MCF 10A (cell line): ENCODE results near the gene IER5L. TPM values are rescaled to one million over a fixed set of nuclear protein-coding genes. Genes with fewer than 3 reads are reported as not detected.

Source experiments
- BruUV-seq: library from RNA; stranded (reverse); fragments of 400-500 nt; replicated peaks from 2 replicates; lab custom pipeline; 2021; lab: Mats Ljungman, UMichigan
- CTCF ChIA-PET: fragments of 300-600 bp; sonication (Branson Sonifier 250); formaldehyde crosslinking; extraction: SDS; loops from one replicate; lab custom pipeline; 2021; ENCODE audit warnings: antibody characterized with exemption, inconsistent platforms; lab: Yijun Ruan, JAX
- POLR2A ChIA-PET: fragments of 300-600, 350-650 bp; sonication (Branson Sonifier 250); formaldehyde crosslinking; extraction: SDS; loops from one replicate; lab custom pipeline; 2020; ENCODE audit warnings: antibody characterized with exemption, inconsistent platforms; lab: Yijun Ruan, JAX
- DNase-seq: peaks from one replicate; pipeline ENCODE4 v3.0.0-alpha.2; 2018; ENCODE audit not compliant: unreplicated experiment
- H3K27ac Mint-ChIP-seq: one replicate; pipeline ENCODE4 v1.8.0; 2022; ENCODE audit warnings: mild to moderate bottlenecking, low read depth, mixed read lengths; ENCODE audit not compliant: unreplicated experiment
- H3K27me3 Mint-ChIP-seq: one replicate; pipeline ENCODE4 v1.8.0; 2022; ENCODE audit warnings: mixed read lengths; ENCODE audit not compliant: insufficient read depth, unreplicated experiment
- H3K36me3 Mint-ChIP-seq: one replicate; pipeline ENCODE4 v1.8.0; 2022; ENCODE audit warnings: mild to moderate bottlenecking, moderate library complexity, mixed read lengths; ENCODE audit not compliant: insufficient read depth, unreplicated experiment
- H3K4me1 Mint-ChIP-seq: one replicate; pipeline ENCODE4 v1.8.0; 2022; ENCODE audit warnings: mixed read lengths; ENCODE audit not compliant: insufficient read depth, unreplicated experiment
- H3K4me3 Mint-ChIP-seq: one replicate; pipeline ENCODE4 v1.8.0; 2022; ENCODE audit warnings: mild to moderate bottlenecking, moderate library complexity, mixed read lengths; ENCODE audit not compliant: unreplicated experiment
- H3K9me3 Mint-ChIP-seq: one replicate; pipeline ENCODE4 v1.8.0; 2022; ENCODE audit warnings: mixed read lengths; ENCODE audit not compliant: unreplicated experiment
- CTCF ChIP-seq: fragments of 200-600 bp; IDR thresholded peaks from one replicate; pipeline ENCODE4 v1.8.0; 2022; ENCODE audit warnings: antibody characterized with exemption, mild to moderate bottlenecking; ENCODE audit not compliant: unreplicated experiment
- intact Hi-C: fragments of 100-400 bp; cut with micrococcal nuclease; formaldehyde crosslinking; loops from 2 replicates; pipeline ENCODE4 v1.14.1; 2022
- total RNA-seq: library from RNA; stranded (reverse); gene quantifications from 2 replicates; pipeline ENCODE4 v1.2.3, GENCODE V29; 2022

Gene IER5L
- total RNA-seq, 1 experiment from 2014 or later, result 13.4 TPM

- intact Hi-C loops, result no loop called here
- CTCF ChIA-PET, result interaction anchor here (3.8 to 9.2 kb wide), 3 partner anchors 14 to 479 kb away, joined by 27 to 103 read pairs (median 48); partner anchors contain the start of gene NTMT1
- no peak overlapping the region for H3K4me3 Mint-ChIP-seq
- no peak for TF ChIP-seq CTCF
- no TSS peak for BruUV-seq
- POLR2A ChIA-PET, result interaction anchor here (0.6 to 0.9 kb wide), 2 partner anchors 19 to 585 kb away, joined by 3 to 5 read pairs; no protein-coding TSS in a partner anchor
- H3K27me3 Mint-ChIP-seq, result no peaks in the 10 kb centered on the region
- no peak overlapping the region for H3K27ac Mint-ChIP-seq
- DNase-seq, result no peak
- peaks cover 19% of the 10 kb centered on the region for H3K4me1 Mint-ChIP-seq
- no peaks in the 10 kb centered on the region for H3K9me3 Mint-ChIP-seq
- peaks cover 30% of the 10 kb centered on the region for H3K36me3 Mint-ChIP-seq
Measured at GRCh38 chr9:129145316-129145715, 32.7 kb downstream of the IER5L start.

GRCh38 chr9:129143031-129143927 lies 34.8 kb downstream of the IER5L start:
- Mint-ChIP-seq H3K27me3 (no peaks in the 10 kb centered on the region), H3K27ac (peak overlapping the region; percentile 35), H3K9me3 (no peaks in the 10 kb centered on the region), H3K36me3 (peaks cover 30% of the 10 kb centered on the region), H3K4me1 (peaks cover 30% of the 10 kb centered on the region), H3K4me3 (peak overlapping the region; percentile 25)
- intact Hi-C loops, result loop anchor here (1.0 kb wide), 1 partner anchor 25 kb away; no protein-coding TSS in a partner anchor
- peak; percentile 78 for TF ChIP-seq CTCF
- POLR2A ChIA-PET, result interaction anchor here (0.5 to 5.7 kb wide), 7 partner anchors 14 to 482 kb away, joined by 3 to 154 read pairs (median 5); partner anchors contain the start of genes IER5L and NTMT1
- CTCF ChIA-PET, result interaction anchor here (0.6 to 9.2 kb wide), 28 partner anchors 9 to 1219 kb away, joined by 3 to 103 read pairs (median 5); partner anchors contain the start of genes IER5L and NTMT1
- peak; percentile 93 for DNase-seq
- no TSS peak for BruUV-seq

GRCh38 chr9:129142138-129142935 lies 35.7 kb downstream of the IER5L start:
- peaks cover 30% of the 10 kb centered on the region for H3K4me1 Mint-ChIP-seq
- no peaks in the 10 kb centered on the region for H3K27me3 Mint-ChIP-seq
- intact Hi-C loops, result no loop called here
- BruUV-seq, result no TSS peak
- no peak overlapping the region for H3K27ac Mint-ChIP-seq
- H3K36me3 Mint-ChIP-seq, result peaks cover 20% of the 10 kb centered on the region
- H3K4me3 Mint-ChIP-seq, result peak overlapping the region; percentile 25
- TF ChIP-seq CTCF, result no peak
- no peak for DNase-seq
- no peaks in the 10 kb centered on the region for H3K9me3 Mint-ChIP-seq
- POLR2A ChIA-PET, result interaction anchor here (0.5 to 5.7 kb wide), 10 partner anchors 15 to 488 kb away, joined by 3 to 154 read pairs (median 5); partner anchors contain the start of genes ENDOG, IER5L and NTMT1
- CTCF ChIA-PET, result interaction anchor here (0.6 to 9.2 kb wide), 23 partner anchors 9 to 1078 kb away, joined by 3 to 103 read pairs (median 5); partner anchors contain the start of gene NTMT1
